Progenitor cell of endocrine pancreas (in vitro differentiated cells): ENCODE measurements around the gene BIVM. TPM values are rescaled to one million over a fixed set of nuclear protein-coding genes. Genes with fewer than 3 reads are reported as not detected.

Experiments
- DNase-seq: peaks from one replicate; pipeline ENCODE4 v3.0.0; 2021; ENCODE audit warnings: low spot score; ENCODE audit not compliant: unreplicated experiment
- H3K27ac Mint-ChIP-seq: 2 replicates; pipeline ENCODE4 v1.8.0; 2021; ENCODE audit warnings: mild to moderate bottlenecking, moderate library complexity, mixed read lengths
- H3K27me3 Mint-ChIP-seq: 2 replicates; pipeline ENCODE4 v1.8.0; 2021; ENCODE audit warnings: mixed read lengths
- H3K36me3 Mint-ChIP-seq: 2 replicates; pipeline ENCODE4 v1.8.0; 2022; ENCODE audit warnings: mixed read lengths; ENCODE audit not compliant: insufficient read depth
- H3K4me1 Mint-ChIP-seq: 2 replicates; pipeline ENCODE4 v1.8.0; 2021; ENCODE audit warnings: low read depth, mixed read lengths
- H3K4me3 Mint-ChIP-seq: 2 replicates; pipeline ENCODE4 v1.8.0; 2021; ENCODE audit warnings: low read depth, mild to moderate bottlenecking, moderate library complexity, mixed read lengths
- H3K9me3 Mint-ChIP-seq: 2 replicates; pipeline ENCODE4 v1.8.0; 2021; ENCODE audit warnings: low read depth, mixed read lengths
- total RNA-seq: library from RNA; stranded (reverse); gene quantifications from 2 replicates; pipeline ENCODE4 v1.2.1, GENCODE V29; 2021
- TF ChIP-seq, protein P1 (sequence below): fragments of 200-600 bp; sonication (generic); IDR thresholded peaks from one replicate; pipeline ENCODE4 v1.5.0; 2021; ENCODE audit warnings: antibody characterized with exemption, mild to moderate bottlenecking; ENCODE audit not compliant: unreplicated experiment

Gene BIVM
- total RNA-seq, 1 donor from 2014 or later, result 28.5 TPM

DNA sequence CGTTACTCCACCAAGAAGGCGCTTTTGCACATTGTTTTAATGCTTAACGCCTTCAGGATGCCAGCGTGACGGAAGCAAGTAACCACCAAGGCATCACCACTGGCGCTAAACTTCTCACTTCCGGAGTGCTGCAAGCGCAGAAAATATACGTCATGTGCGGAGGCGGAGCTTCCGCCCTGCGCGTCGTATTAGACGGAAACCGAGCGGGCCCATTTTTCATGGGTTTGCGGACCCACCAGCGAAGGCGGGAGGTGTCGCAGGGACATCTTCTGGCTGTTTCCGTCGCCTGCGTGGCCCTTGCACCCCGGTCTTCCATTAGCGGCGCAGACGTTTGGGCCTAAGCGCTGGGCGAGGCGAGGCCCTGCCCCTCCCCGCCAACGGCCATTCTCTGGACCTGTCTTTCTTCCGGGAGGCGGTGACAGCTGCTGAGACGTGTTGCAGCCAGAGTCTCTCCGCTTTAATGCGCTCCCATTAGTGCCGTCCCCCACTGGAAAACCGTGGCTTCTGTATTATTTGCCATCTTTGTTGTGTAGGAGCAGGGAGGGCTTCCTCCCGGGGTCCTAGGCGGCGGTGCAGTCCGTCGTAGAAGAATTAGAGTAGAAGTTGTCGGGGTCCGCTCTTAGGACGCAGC lies 46.8 kb downstream of the BIVM start, which contains the start of gene ERCC5:
ERCC5 (plus strand) TSS at position 403 of the 631 bp plus-strand sequence. CDS start 235 bp downstream, outside the sequence.
- H3K36me3 Mint-ChIP-seq, result no peaks in the 10 kb centered on the region
- H3K4me1 Mint-ChIP-seq, result peaks cover 12% of the 10 kb centered on the region
- H3K27ac Mint-ChIP-seq, result peak within 1 kb of the TSS; percentile 97
- H3K27me3 Mint-ChIP-seq, result no peaks in the 10 kb centered on the region
- DNase-seq, result peak; percentile 84
- peak within 1 kb of the TSS; percentile 94 for H3K4me3 Mint-ChIP-seq
- TF ChIP-seq, protein P1, sequence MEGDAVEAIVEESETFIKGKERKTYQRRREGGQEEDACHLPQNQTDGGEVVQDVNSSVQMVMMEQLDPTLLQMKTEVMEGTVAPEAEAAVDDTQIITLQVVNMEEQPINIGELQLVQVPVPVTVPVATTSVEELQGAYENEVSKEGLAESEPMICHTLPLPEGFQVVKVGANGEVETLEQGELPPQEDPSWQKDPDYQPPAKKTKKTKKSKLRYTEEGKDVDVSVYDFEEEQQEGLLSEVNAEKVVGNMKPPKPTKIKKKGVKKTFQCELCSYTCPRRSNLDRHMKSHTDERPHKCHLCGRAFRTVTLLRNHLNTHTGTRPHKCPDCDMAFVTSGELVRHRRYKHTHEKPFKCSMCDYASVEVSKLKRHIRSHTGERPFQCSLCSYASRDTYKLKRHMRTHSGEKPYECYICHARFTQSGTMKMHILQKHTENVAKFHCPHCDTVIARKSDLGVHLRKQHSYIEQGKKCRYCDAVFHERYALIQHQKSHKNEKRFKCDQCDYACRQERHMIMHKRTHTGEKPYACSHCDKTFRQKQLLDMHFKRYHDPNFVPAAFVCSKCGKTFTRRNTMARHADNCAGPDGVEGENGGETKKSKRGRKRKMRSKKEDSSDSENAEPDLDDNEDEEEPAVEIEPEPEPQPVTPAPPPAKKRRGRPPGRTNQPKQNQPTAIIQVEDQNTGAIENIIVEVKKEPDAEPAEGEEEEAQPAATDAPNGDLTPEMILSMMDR, result no peak
- H3K9me3 Mint-ChIP-seq, result no peaks in the 10 kb centered on the region

GRCh38 chr13:102846261-102847015 lies 47.5 kb downstream of the BIVM start:
- H3K36me3 Mint-ChIP-seq, result no peaks in the 10 kb centered on the region
- H3K27ac Mint-ChIP-seq, result peak overlapping the region; percentile 97
- TF ChIP-seq, protein P1, result no peak
- H3K27me3 Mint-ChIP-seq, result no peaks in the 10 kb centered on the region
- DNase-seq, result peak; percentile 16
- peak overlapping the region; percentile 94 for H3K4me3 Mint-ChIP-seq
- peaks cover 12% of the 10 kb centered on the region for H3K4me1 Mint-ChIP-seq
- no peaks in the 10 kb centered on the region for H3K9me3 Mint-ChIP-seq

GRCh38 chr13:102847272-102848234 lies 48.6 kb downstream of the BIVM start:
- peak overlapping the region; percentile 94 for H3K4me3 Mint-ChIP-seq
- H3K27ac Mint-ChIP-seq, result peak overlapping the region; percentile 92
- H3K27me3 Mint-ChIP-seq, result no peaks in the 10 kb centered on the region
- peaks cover 12% of the 10 kb centered on the region for H3K4me1 Mint-ChIP-seq
- H3K9me3 Mint-ChIP-seq, result no peaks in the 10 kb centered on the region
- no peak for DNase-seq
- H3K36me3 Mint-ChIP-seq, result no peaks in the 10 kb centered on the region
- TF ChIP-seq, protein P1, result peak; percentile 73

DNA sequence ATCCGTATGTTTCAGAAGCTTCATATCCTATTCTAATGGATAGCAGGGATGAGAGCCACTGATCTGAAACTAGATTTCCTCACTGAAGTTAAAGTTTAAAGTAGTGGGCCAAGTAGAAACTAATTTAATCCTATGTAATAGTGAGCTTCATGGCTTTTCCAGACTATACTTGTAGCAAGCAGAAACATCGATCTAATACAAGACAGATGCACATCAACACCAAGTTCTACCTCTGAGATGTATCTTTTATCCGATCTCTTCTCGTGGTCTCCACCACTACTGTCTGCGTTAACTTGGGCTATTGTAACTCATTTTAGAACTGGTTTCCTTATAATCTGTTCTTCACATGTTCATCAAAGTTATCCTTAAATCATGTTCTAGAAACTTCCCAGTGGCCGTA lies 50.0 kb downstream of the BIVM start:
- Mint-ChIP-seq H3K9me3 (no peaks in the 10 kb centered on the region), H3K4me3 (no peak overlapping the region), H3K36me3 (peaks cover 4% of the 10 kb centered on the region), H3K27me3 (no peaks in the 10 kb centered on the region), H3K27ac (no peak overlapping the region), H3K4me1 (peaks cover 12% of the 10 kb centered on the region)
- DNase-seq, result no peak
- TF ChIP-seq, protein P1, result no peak

DNA sequence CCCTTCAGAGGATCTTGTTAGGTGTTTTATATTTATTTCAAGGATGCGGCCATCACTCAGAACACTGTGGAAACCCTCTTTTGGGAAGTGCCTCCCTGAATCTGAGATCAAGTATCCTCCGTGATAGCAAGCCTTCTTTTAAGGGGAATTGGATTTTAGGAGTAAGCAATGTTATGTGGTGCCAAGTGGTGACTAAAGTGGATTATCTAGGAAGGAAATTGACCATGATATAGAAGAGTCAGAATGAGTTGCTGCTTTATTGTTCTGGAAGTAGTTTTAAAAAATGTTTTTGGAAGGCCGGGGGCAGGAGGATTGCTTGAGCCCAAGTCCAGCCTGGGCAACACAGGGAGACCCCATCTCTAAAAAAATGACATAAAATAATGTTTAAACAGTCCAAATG lies 53.6 kb downstream of the BIVM start:
- no peak overlapping the region for H3K27ac Mint-ChIP-seq
- no peaks in the 10 kb centered on the region for H3K9me3 Mint-ChIP-seq
- TF ChIP-seq, protein P1, result no peak
- H3K4me1 Mint-ChIP-seq, result peaks cover 1% of the 10 kb centered on the region
- no peak for DNase-seq
- H3K4me3 Mint-ChIP-seq, result no peak overlapping the region
- no peaks in the 10 kb centered on the region for H3K27me3 Mint-ChIP-seq
- peaks cover 13% of the 10 kb centered on the region for H3K36me3 Mint-ChIP-seq
